Measurements from ENCODE around the gene TAPBP. TPM values are rescaled to one million over a fixed set of nuclear protein-coding genes. Genes with fewer than 3 reads are reported as not detected.
A peak's percentile ranks its signal among the peaks of the same experiment; 100 is the strongest.
"Not testable (repeated sequence)": the region's sequence is repeated elsewhere in the genome, so short reads cannot be mapped to it uniquely, and the experiment has no call there.

Gene TAPBP
- total RNA-seq, 1 donor from 2014 or later = 59.9 TPM

DNA sequence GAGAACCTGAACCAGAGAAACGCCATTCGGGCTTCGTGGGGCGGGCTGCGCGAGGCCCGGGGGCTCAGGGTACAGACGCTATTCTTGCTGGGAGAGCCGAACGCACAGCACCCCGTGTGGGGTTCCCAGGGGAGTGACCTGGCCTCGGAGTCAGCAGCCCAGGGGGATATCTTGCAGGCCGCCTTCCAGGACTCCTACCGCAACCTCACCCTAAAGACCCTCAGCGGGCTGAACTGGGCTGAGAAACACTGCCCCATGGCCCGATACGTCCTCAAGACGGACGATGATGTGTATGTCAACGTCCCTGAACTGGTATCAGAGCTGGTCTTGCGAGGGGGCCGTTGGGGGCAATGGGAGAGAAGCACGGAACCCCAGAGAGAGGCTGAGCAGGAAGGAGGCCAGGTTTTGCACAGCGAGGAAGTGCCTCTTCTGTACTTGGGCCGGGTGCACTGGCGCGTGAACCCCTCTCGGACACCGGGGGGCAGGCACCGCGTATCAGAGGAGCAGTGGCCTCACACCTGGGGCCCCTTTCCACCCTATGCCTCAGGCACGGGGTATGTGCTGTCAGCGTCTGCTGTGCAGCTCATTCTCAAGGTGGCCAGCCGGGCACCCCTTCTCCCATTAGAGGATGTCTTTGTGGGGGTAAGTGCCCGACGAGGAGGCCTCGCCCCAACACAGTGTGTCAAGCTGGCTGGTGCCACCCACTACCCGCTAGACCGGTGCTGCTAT, 36.1 kb downstream of the TAPBP start:
- no peak for DNase-seq (ENCODE audit: extremely low spot score in 2 of 2)
- H3K27me3 ChIP-seq = no peaks in the 10 kb centered on the region
- peak overlapping the region; percentile 61 to 86 for H3K4me3 ChIP-seq
- H3K9me3 ChIP-seq = no peaks in the 10 kb centered on the region
- peaks cover 0 to 45% of the 10 kb centered on the region in 2 donors for H3K36me3 ChIP-seq
- no peak for TF ChIP-seq POLR2A (IDR thresholded peaks at IDR 0.05)
- TF ChIP-seq, protein P1, sequence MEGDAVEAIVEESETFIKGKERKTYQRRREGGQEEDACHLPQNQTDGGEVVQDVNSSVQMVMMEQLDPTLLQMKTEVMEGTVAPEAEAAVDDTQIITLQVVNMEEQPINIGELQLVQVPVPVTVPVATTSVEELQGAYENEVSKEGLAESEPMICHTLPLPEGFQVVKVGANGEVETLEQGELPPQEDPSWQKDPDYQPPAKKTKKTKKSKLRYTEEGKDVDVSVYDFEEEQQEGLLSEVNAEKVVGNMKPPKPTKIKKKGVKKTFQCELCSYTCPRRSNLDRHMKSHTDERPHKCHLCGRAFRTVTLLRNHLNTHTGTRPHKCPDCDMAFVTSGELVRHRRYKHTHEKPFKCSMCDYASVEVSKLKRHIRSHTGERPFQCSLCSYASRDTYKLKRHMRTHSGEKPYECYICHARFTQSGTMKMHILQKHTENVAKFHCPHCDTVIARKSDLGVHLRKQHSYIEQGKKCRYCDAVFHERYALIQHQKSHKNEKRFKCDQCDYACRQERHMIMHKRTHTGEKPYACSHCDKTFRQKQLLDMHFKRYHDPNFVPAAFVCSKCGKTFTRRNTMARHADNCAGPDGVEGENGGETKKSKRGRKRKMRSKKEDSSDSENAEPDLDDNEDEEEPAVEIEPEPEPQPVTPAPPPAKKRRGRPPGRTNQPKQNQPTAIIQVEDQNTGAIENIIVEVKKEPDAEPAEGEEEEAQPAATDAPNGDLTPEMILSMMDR (IDR thresholded peaks at IDR 0.05) = no peak
- no peak for TF ChIP-seq POLR2AphosphoS5 (IDR thresholded peaks at IDR 0.05; ENCODE audit: insufficient read depth in 1 of 2, low read depth in 1 of 2)
- peak overlapping the region; percentile 86 for H3K27ac ChIP-seq
- H3K4me1 ChIP-seq = peaks cover 50% of the 10 kb centered on the region
- intact Hi-C loops (cut with DNase I) = loop anchor here (5.0 kb wide), 1 partner anchor 299 kb away; no protein-coding TSS in a partner anchor

DNA sequence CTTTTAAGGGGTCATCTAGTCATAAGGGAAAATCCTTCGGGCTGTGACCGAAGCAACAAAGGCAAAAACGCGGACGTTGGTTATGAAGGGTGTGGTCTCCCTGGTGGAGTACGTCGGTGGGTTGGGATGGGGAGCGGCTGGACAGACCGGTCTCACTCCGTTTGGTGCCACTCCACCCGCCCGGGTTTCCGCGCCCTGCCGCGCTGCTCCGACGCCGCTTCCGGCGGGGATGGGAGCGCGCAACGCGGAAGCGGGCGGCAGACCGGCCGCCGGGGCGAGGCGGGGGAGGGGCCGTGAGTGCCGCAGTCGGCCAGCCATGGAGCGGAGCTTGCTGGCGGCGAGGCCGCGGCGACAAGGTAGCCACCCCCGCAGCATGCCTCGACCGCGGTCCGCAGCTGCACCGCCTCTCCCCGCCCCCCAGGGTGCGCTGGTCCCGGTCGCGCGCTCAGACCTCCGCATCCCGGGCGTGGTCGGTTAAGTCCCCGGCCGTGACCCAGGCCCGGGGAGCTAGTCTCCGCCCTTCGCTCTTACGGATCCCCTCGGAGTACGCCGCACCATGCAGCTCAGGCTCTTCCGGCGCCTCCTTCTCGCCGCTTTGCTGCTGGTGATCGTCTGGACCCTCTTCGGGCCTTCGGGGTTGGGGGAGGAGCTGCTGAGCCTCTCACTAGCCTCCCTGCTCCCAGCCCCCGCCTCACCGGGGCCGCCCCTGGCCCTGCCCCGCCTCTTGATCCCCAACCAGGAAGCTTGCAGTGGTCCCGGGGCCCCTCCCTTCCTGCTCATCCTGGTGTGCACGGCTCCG, 36.8 kb downstream of the TAPBP start, which contains the start of gene B3GALT4:
B3GALT4 (plus strand) TSS at position 260 of the 799 bp plus-strand sequence; CDS start at position 557, 297 bp downstream.
- Histone ChIP-seq H3K4me3 (peak within 1 kb of the TSS; percentile 61 to 86), H3K27ac (peak within 1 kb of the TSS; percentile 86), H3K9me3 (no peaks in the 10 kb centered on the region), H3K4me1 (peaks cover 58% of the 10 kb centered on the region), H3K27me3 (no peaks in the 10 kb centered on the region), H3K36me3 (peaks cover 0 to 39% of the 10 kb centered on the region in 2 donors)
- intact Hi-C loops (cut with DNase I) = loop anchor here (5.0 kb wide), 1 partner anchor 300 kb away; no protein-coding TSS in a partner anchor
- TF ChIP-seq POLR2A (IDR thresholded peaks at IDR 0.05) = peak in 1 of 2 donors; percentile 41
- peak in 1 of 2 donors; percentile 78 for TF ChIP-seq POLR2AphosphoS5 (IDR thresholded peaks at IDR 0.05; ENCODE audit: insufficient read depth in 1 of 2, low read depth in 1 of 2)
- TF ChIP-seq, protein P1 (IDR thresholded peaks at IDR 0.05) = peak in 2 of 3 experiments; percentile 40
- DNase-seq (ENCODE audit: extremely low spot score in 2 of 2) = no peak

DNA sequence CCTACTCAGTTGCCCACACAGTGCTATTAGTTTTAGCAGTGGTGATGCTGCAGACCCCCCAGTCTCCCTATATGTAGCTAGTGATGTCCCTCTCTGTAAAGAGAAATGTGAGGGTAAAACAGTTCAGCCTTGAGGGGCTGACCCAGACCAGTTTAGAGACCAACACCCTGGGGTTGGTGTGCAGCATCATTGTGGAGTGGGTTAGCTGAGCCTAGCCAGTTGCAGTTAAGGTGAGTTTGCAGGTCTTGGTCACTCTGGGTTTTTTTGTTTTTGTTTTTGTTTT, 37.4 kb downstream of the TAPBP start:
- intact Hi-C loops (cut with DNase I) = loop anchor here (5.0 kb wide), 1 partner anchor 301 kb away; no protein-coding TSS in a partner anchor
- no peak for DNase-seq (ENCODE audit: extremely low spot score in 2 of 2)
- Histone ChIP-seq H3K4me3 (peak overlapping the region; percentile 61 to 86), H3K27me3 (no peaks in the 10 kb centered on the region), H3K27ac (peak overlapping the region; percentile 86), H3K4me1 (peaks cover 58% of the 10 kb centered on the region), H3K9me3 (no peaks in the 10 kb centered on the region), H3K36me3 (peaks cover 0 to 39% of the 10 kb centered on the region in 2 donors)
- no peak for TF ChIP-seq POLR2A (IDR thresholded peaks at IDR 0.05)
- no peak for TF ChIP-seq POLR2AphosphoS5 (IDR thresholded peaks at IDR 0.05; ENCODE audit: insufficient read depth in 1 of 2, low read depth in 1 of 2)
- TF ChIP-seq, protein P1 (IDR thresholded peaks at IDR 0.05) = no peak

DNA sequence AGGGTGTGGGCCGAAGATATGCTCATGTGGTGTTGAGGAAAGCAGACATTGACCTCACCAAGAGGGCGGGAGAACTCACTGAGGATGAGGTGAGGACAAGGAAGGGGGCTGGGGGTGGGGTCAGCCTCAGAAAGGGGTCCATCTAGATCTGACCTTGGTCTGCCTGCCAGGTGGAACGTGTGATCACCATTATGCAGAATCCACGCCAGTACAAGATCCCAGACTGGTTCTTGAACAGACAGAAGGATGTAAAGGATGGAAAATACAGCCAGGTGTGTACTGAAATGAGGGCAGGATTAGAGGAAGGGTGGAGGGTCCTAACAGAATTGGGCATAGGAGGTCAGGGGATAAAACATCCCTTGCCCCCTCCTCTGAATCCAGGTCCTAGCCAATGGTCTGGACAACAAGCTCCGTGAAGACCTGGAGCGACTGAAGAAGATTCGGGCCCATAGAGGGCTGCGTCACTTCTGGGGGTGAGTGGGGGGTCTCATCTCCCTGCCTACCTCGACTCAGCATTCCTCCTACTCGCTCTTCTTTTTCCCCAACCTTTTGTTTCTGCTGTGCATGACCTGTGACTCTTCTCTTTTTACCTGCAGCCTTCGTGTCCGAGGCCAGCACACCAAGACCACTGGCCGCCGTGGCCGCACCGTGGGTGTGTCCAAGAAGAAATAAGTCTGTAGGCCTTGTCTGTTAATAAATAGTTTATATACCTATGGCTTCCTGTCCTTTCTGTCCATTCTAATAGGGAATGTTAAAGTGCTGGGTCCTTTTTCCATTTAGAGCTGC, 37.9 kb downstream of the TAPBP start:
- not testable (repeated sequence) for DNase-seq (ENCODE audit: extremely low spot score in 2 of 2); H3K27me3 ChIP-seq; H3K9me3 ChIP-seq
- intact Hi-C loops (cut with DNase I) = loop anchor here (5.0 kb wide), 1 partner anchor 301 kb away; no protein-coding TSS in a partner anchor
- H3K27ac ChIP-seq = peak overlapping the region; percentile 86
- peaks cover 0 to 39% of the 10 kb centered on the region in 2 donors for H3K36me3 ChIP-seq
- peak overlapping the region; percentile 61 to 86 for H3K4me3 ChIP-seq
- peaks cover 59% of the 10 kb centered on the region for H3K4me1 ChIP-seq

Data from vagina (tissue), 2 donors.